Stimulated activated effector memory CD8-positive, alpha-beta T cell treated with anti-CD3 and anti-CD28 coated beads, Interleukin-12 subunit alpha, Interleukin-12 subunit beta, amount 100 ng/mL, for 72 hours (primary cell): ENCODE results near the gene SPATA7.

Experiments
- ATAC-seq: fragments of 150-1000 bp; cut with Tn5 transposase; 2 replicates; pipeline ENCODE4 v1.10.0; 2021
- DNase-seq, 2 donors: peaks; one replicate each; pipeline ENCODE4 v3.0.0; 2021 to 2022; ENCODE audit warnings: low spot score in 2 of 2
- H3K27ac Mint-ChIP-seq: one replicate; pipeline ENCODE4 v1.8.0; 2022; ENCODE audit warnings: mild to moderate bottlenecking, mixed read lengths
- H3K36me3 Mint-ChIP-seq: one replicate; pipeline ENCODE4 v1.8.0; 2022; ENCODE audit warnings: mild to moderate bottlenecking, mixed read lengths
- H3K4me1 Mint-ChIP-seq: one replicate; pipeline ENCODE4 v1.8.0; 2022; ENCODE audit warnings: mixed read lengths
- H3K4me3 Mint-ChIP-seq: one replicate; pipeline ENCODE4 v1.8.0; 2022; ENCODE audit warnings: mild to moderate bottlenecking, mixed read lengths
- H3K9me3 Mint-ChIP-seq: one replicate; pipeline ENCODE4 v1.8.0; 2022; ENCODE audit warnings: mixed read lengths

Gene SPATA7

GRCh38 chr14:88452231-88452630, 66.8 kb downstream of the SPATA7 start:
- H3K4me1 Mint-ChIP-seq, result no peaks in the 10 kb centered on the region
- DNase-seq (no peak), ATAC-seq (no peak)
- no peaks in the 10 kb centered on the region for H3K36me3 Mint-ChIP-seq
- peaks cover 4% of the 10 kb centered on the region for H3K9me3 Mint-ChIP-seq
- H3K4me3 Mint-ChIP-seq, result no peak overlapping the region
- no peak overlapping the region for H3K27ac Mint-ChIP-seq

DNA sequence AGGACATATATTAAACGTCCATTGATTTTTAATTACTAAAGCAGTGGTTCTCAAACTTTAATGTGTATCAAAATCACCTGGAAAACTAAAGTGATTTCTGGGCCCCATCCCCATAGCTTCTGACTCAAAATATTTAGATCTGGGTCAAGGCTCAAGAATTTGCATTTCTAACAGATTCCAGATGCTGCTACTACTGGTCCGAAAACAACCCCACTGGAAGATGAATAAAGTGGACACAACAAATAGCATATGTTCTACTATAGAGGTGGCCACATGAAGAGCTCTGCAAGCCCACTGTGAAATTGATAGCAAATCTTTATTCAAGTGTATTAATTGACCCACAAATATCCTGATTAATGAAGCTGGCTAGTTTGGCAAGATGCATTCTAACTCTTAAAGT, 69.4 kb downstream of the SPATA7 start:
- DNase-seq, result no peak
- H3K4me3 Mint-ChIP-seq, result no peak overlapping the region
- ATAC-seq, result no peak
- no peaks in the 10 kb centered on the region for H3K9me3 Mint-ChIP-seq
- H3K27ac Mint-ChIP-seq, result no peak overlapping the region
- H3K4me1 Mint-ChIP-seq, result no peaks in the 10 kb centered on the region
- no peaks in the 10 kb centered on the region for H3K36me3 Mint-ChIP-seq

GRCh38 chr14:88463318-88463717, 77.9 kb downstream of the SPATA7 start:
- H3K4me1 Mint-ChIP-seq, result no peaks in the 10 kb centered on the region
- peaks cover 2% of the 10 kb centered on the region for H3K9me3 Mint-ChIP-seq
- no peak overlapping the region for H3K27ac Mint-ChIP-seq
- ATAC-seq (no peak), DNase-seq (no peak)
- no peaks in the 10 kb centered on the region for H3K36me3 Mint-ChIP-seq
- H3K4me3 Mint-ChIP-seq, result no peak overlapping the region

GRCh38 chr14:88468406-88468805, 82.9 kb downstream of the SPATA7 start:
- Mint-ChIP-seq H3K9me3 (no peaks in the 10 kb centered on the region), H3K4me1 (no peaks in the 10 kb centered on the region), H3K27ac (no peak overlapping the region), H3K4me3 (no peak overlapping the region), H3K36me3 (no peaks in the 10 kb centered on the region)
- ATAC-seq, result no peak
- no peak for DNase-seq

DNA sequence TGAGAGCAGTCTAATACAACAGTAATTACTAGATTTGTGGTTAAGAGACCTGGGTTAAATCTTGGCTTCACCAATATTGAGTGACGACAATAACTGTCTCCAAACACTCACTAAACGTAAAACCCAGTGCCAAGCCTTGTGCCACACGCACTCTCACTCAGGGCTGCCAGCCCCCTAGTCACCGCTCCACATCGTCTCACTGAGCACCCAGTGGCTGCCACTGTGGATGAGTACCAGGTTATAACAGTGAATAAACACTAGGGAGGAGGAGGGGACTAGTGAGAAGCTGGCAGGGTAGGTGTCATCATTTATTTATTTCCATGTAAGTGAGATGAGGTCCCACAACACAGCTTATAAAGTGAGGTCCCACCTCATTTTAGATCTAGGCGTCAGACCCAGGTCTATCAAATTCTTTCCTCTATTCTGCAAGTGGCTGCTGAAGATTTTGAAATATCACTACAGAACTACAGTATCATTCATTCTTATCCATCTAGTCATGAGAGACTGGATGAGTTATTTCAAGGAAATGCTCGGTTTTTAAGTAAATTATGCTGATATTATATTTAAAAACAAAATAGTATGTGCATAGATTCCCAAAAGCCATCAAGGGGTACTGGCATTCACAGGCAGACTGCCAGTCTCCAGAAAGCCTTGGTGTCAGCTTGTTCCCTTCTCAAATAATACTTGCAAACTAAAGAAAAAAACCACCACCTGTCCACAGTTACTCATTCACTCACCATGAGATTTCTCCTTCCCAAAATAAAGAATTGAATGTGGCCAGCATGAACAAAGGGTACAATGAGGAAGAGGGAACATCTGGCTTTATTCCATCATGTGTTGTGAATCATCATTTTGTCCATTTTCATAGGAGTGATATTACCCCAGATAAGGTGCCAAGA, 85.3 kb downstream of the SPATA7 start:
- Mint-ChIP-seq H3K9me3 (no peaks in the 10 kb centered on the region), H3K4me1 (no peaks in the 10 kb centered on the region), H3K4me3 (no peak overlapping the region), H3K27ac (no peak overlapping the region), H3K36me3 (no peaks in the 10 kb centered on the region)
- DNase-seq (no peak), ATAC-seq (no peak)

GRCh38 chr14:88473791-88474190, 88.3 kb downstream of the SPATA7 start:
- no peaks in the 10 kb centered on the region for H3K9me3 Mint-ChIP-seq
- H3K4me3 Mint-ChIP-seq, result no peak overlapping the region
- H3K36me3 Mint-ChIP-seq, result no peaks in the 10 kb centered on the region
- DNase-seq (no peak), ATAC-seq (no peak)
- H3K27ac Mint-ChIP-seq, result no peak overlapping the region
- H3K4me1 Mint-ChIP-seq, result no peaks in the 10 kb centered on the region

DNA sequence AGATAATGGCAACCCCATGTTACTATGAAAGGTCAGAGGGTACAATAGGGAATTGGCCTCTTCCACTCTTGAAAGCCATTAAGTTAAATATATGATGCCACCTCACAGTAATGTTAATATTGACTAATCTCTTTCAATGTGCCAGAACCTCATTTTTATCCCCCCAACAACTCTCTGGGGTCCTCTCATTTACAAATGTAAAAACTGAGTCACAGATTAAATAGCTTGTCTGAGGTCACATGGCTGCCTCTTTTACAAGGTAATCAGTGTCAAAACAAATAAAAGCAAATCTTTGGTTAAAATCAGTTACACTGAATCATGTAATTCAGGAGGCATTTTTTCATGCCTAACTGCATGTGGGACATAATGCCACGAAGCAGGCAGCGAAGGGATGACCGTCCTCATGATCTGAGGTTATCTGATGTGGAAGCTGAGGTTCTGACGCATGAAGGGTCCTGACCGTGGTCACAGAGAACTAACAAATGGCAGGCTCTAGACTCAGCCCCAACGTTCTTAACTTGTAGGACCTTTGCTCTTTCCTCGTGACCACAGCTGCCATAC, 90.8 kb downstream of the SPATA7 start:
- ATAC-seq, result no peak
- H3K9me3 Mint-ChIP-seq, result no peaks in the 10 kb centered on the region
- no peak overlapping the region for H3K4me3 Mint-ChIP-seq
- no peaks in the 10 kb centered on the region for H3K36me3 Mint-ChIP-seq
- DNase-seq, result no peak
- H3K4me1 Mint-ChIP-seq, result no peaks in the 10 kb centered on the region
- H3K27ac Mint-ChIP-seq, result no peak overlapping the region

GRCh38 chr14:88476825-88477224, 91.4 kb downstream of the SPATA7 start:
- ATAC-seq (no peak), DNase-seq (no peak)
- Mint-ChIP-seq H3K27ac (no peak overlapping the region), H3K4me1 (no peaks in the 10 kb centered on the region), H3K9me3 (no peaks in the 10 kb centered on the region), H3K4me3 (no peak overlapping the region), H3K36me3 (no peaks in the 10 kb centered on the region)

- H3K27ac Mint-ChIP-seq, result no peak overlapping the region
- no peaks in the 10 kb centered on the region for H3K4me1 Mint-ChIP-seq
- no peak for ATAC-seq
- no peak overlapping the region for H3K4me3 Mint-ChIP-seq
- no peaks in the 10 kb centered on the region for H3K9me3 Mint-ChIP-seq
- no peaks in the 10 kb centered on the region for H3K36me3 Mint-ChIP-seq
- no peak for DNase-seq
These were observed 92.2 kb downstream of the SPATA7 start for GRCh38 chr14:88477513-88478250.

DNA sequence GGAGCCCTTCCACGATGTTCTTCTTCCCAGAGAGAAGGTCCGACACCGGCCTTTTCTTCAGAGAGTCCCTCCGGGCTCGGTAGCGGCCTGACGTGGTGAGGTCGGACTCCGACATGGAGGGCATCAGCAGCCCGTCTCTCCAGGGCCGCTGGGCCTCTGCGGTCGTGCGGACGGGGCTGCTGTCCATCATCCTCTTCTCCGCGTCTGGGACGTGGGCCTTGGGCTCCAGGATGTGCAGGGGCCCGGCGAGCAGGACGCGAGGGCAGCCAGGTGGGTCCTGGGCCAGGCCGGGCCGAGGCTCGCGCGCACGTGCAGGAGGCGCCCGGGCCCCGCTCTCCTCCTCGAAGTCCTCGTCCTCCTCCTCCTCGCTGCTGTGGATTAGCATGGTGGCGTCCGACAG, 93.5 kb downstream of the SPATA7 start:
- DNase-seq, result no peak

DNA sequence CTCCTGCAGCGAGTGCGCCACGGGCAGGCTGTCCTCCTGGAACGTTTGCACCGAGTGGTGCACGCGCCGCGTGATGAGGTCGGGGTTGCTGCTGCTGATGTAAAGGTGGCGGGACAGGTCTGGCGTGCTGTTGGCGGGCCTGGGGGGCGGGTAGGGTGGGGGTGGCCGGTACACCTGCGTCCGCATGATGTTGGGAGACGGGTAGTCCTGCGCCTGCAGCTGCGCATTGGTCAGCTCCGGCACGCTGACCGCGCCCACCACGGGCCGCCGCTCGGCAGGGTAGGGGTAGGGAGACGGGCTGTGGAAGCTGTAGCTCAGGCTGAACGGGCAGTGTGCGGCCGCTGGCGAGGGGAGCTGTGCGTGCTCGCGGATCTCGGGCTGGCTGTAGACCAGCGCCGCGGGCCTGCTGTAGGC, 94.1 kb downstream of the SPATA7 start:
- Mint-ChIP-seq H3K4me3 (no peak overlapping the region), H3K4me1 (no peaks in the 10 kb centered on the region), H3K36me3 (no peaks in the 10 kb centered on the region), H3K9me3 (no peaks in the 10 kb centered on the region), H3K27ac (no peak overlapping the region)
- no peak for ATAC-seq
- DNase-seq, result no peak

More for the DNA sequence above, 93.5 kb downstream of the SPATA7 start:
- H3K36me3 Mint-ChIP-seq, result no peaks in the 10 kb centered on the region
- no peaks in the 10 kb centered on the region for H3K9me3 Mint-ChIP-seq
- H3K4me1 Mint-ChIP-seq, result no peaks in the 10 kb centered on the region
- no peak overlapping the region for H3K4me3 Mint-ChIP-seq
- ATAC-seq, result no peak
- no peak overlapping the region for H3K27ac Mint-ChIP-seq

GRCh38 chr14:88481059-88481458, 95.6 kb downstream of the SPATA7 start:
- Mint-ChIP-seq H3K4me1 (no peaks in the 10 kb centered on the region), H3K4me3 (no peak overlapping the region), H3K36me3 (no peaks in the 10 kb centered on the region), H3K27ac (no peak overlapping the region), H3K9me3 (no peaks in the 10 kb centered on the region)
- DNase-seq (no peak), ATAC-seq (no peak)

GRCh38 chr14:88481794-88482193, 96.3 kb downstream of the SPATA7 start:
- H3K36me3 Mint-ChIP-seq, result no peaks in the 10 kb centered on the region
- ATAC-seq, result no peak
- no peak overlapping the region for H3K4me3 Mint-ChIP-seq
- no peaks in the 10 kb centered on the region for H3K4me1 Mint-ChIP-seq
- no peaks in the 10 kb centered on the region for H3K9me3 Mint-ChIP-seq
- no peak overlapping the region for H3K27ac Mint-ChIP-seq
- no peak for DNase-seq

DNA sequence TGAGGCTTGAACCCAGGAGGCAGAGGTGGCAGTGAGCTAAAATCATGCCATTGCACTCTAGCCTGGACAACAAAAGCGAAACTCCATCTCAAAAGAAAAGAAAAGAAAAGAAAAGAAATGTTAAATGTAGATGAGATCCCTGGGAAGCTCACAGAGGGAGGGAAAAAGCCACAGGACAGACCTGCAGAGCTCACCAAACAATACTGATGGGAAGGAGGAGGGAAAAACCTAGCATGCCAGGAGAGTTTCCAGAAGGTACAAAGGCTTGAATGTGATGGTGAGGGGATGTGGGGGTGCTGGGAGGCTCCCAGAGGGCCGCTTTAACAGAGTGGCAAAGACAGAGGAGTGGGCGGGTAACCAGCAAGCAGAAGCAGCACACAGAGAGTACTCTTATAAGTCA, 97.1 kb downstream of the SPATA7 start:
- Mint-ChIP-seq H3K4me1 (no peaks in the 10 kb centered on the region), H3K9me3 (no peaks in the 10 kb centered on the region), H3K36me3 (no peaks in the 10 kb centered on the region), H3K4me3 (no peak overlapping the region), H3K27ac (no peak overlapping the region)
- ATAC-seq (no peak), DNase-seq (no peak)
